Neural cell (in vitro differentiated cells): ENCODE data around the gene TENM3. TPM values are rescaled to one million over a fixed set of nuclear protein-coding genes. Genes with fewer than 3 reads are reported as not detected.

ENCODE experiments used
- H2AFZ ChIP-seq: fragments of 200-600, 300-800 bp; sonication (generic), shearing (Covaris generic); 2 replicates; pipeline ENCODE4 v1.6.0; 2014; ENCODE audit warnings: low read depth, mild to moderate bottlenecking, antibody characterized with exemption, low read length, moderate library complexity
- H3F3A ChIP-seq: fragments of 200-600 bp; shearing (Covaris generic); 2 replicates; pipeline ENCODE4 v1.6.1; 2016; ENCODE audit warnings: mild to moderate bottlenecking, moderate library complexity, mixed read lengths, antibody characterized with exemption, low read length; ENCODE audit not compliant: insufficient read depth, poor library complexity, severe bottlenecking
- H3K27ac ChIP-seq: fragments of 200-600, 300-800 bp; sonication (generic), shearing (Covaris generic); 2 replicates; pipeline ENCODE4 v1.5.1; 2014; ENCODE audit warnings: mild to moderate bottlenecking, low read length, moderate library complexity
- H3K27me3 ChIP-seq: fragments of 300-800, 200-600 bp; sonication (generic), shearing (Covaris generic); 2 replicates; pipeline ENCODE4 v1.6.0; 2014; ENCODE audit warnings: mild to moderate bottlenecking, low read depth, low read length, moderate library complexity; ENCODE audit not compliant: insufficient read depth
- H3K36me3 ChIP-seq: fragments of 300-800, 200-600 bp; sonication (generic), shearing (Covaris generic); 2 replicates; pipeline ENCODE4 v1.5.1; 2014; ENCODE audit warnings: mild to moderate bottlenecking, antibody characterized with exemption, low read length, moderate library complexity; ENCODE audit not compliant: insufficient read depth
- H3K4me2 ChIP-seq: fragments of 300-800, 200-600 bp; sonication (generic), shearing (Covaris generic); 2 replicates; pipeline ENCODE4 v1.6.0; 2014; ENCODE audit warnings: mild to moderate bottlenecking, low read length
- H3K4me3 ChIP-seq: fragments of 300-800, 200-600 bp; sonication (generic), shearing (Covaris generic); 2 replicates; pipeline ENCODE4 v1.5.1; 2014; ENCODE audit warnings: mild to moderate bottlenecking, low read length, moderate library complexity
- H3K79me2 ChIP-seq: fragments of 200-600 bp; shearing (Covaris generic); replicated peaks from 2 replicates; pipeline ENCODE4 v1.6.0; 2014; ENCODE audit warnings: mild to moderate bottlenecking, low read length, moderate library complexity; ENCODE audit not compliant: insufficient read depth
- H3K9ac ChIP-seq: fragments of 300-800, 200-600 bp; sonication (generic), shearing (Covaris generic); 2 replicates; pipeline ENCODE4 v1.6.1; 2016; ENCODE audit warnings: mild to moderate bottlenecking, low read length, mixed read lengths
- H3K9me2 ChIP-seq: fragments of 200-600 bp; shearing (Covaris generic); 2 replicates; pipeline ENCODE4 v1.6.1; 2016; ENCODE audit warnings: mild to moderate bottlenecking, low read length, mixed read lengths; ENCODE audit not compliant: insufficient read depth
- H3K9me3 ChIP-seq: fragments of 200-600, 300-800 bp; sonication (generic), shearing (Covaris generic); 2 replicates; pipeline ENCODE4 v1.6.1; 2016; ENCODE audit warnings: mild to moderate bottlenecking, mixed run types, low read length, moderate library complexity, mixed read lengths
- H4K20me1 ChIP-seq: fragments of 200-600 bp; shearing (Covaris generic); 2 replicates; pipeline ENCODE4 v1.6.1; 2016; ENCODE audit warnings: mild to moderate bottlenecking, mixed run types; ENCODE audit not compliant: insufficient read depth
- CTCF ChIP-seq: fragments of 450-650 bp; IDR thresholded peaks from 2 replicates; pipeline ENCODE4 v1.5.1; 2014; ENCODE audit warnings: antibody characterized with exemption, mild to moderate bottlenecking, moderate library complexity; ENCODE audit not compliant: poor library complexity, severe bottlenecking
- EP300 ChIP-seq: fragments of 450-650 bp; conservative IDR thresholded peaks from 2 replicates; pipeline ENCODE4 v1.6.1; 2014; ENCODE audit warnings: antibody characterized with exemption, mild to moderate bottlenecking, moderate library complexity; ENCODE audit not compliant: poor library complexity, severe bottlenecking
- EZH2 ChIP-seq: fragments of 200-600, 300-800 bp; shearing (Covaris generic), sonication (generic); IDR thresholded peaks from 2 replicates; pipeline ENCODE4 v1.6.1; 2014; ENCODE audit warnings: antibody characterized with exemption, low read length, borderline replicate concordance, mild to moderate bottlenecking; ENCODE audit not compliant: insufficient read depth, poor library complexity, severe bottlenecking
- MXI1 ChIP-seq: fragments of 450-650 bp; conservative IDR thresholded peaks from 2 replicates; pipeline ENCODE4 v1.6.1; 2014; ENCODE audit warnings: antibody characterized with exemption, mild to moderate bottlenecking; ENCODE audit not compliant: poor library complexity, severe bottlenecking
- POLR2AphosphoS5 ChIP-seq: IDR thresholded peaks from 2 replicates; pipeline ENCODE4 v1.6.1; 2012
- RAD21 ChIP-seq: fragments of 450-650 bp; conservative IDR thresholded peaks from 2 replicates; pipeline ENCODE4 v1.6.1; 2014; ENCODE audit warnings: antibody characterized with exemption, mild to moderate bottlenecking, moderate library complexity
- REST ChIP-seq: IDR thresholded peaks from 2 replicates; pipeline ENCODE4 v1.6.1; 2012; ENCODE audit warnings: borderline replicate concordance
- SMC3 ChIP-seq: fragments of 450-650 bp; conservative IDR thresholded peaks from 2 replicates; pipeline ENCODE4 v1.6.1; 2014; ENCODE audit warnings: antibody characterized with exemption, mild to moderate bottlenecking, moderate library complexity; ENCODE audit not compliant: poor library complexity
- TAF1 ChIP-seq: IDR thresholded peaks from 2 replicates; pipeline ENCODE4 v1.6.1; 2012; ENCODE audit warnings: low read depth
- polyA plus RNA-seq: library from polyadenylated mRNA; depleted of rRNA; stranded (reverse); fragments of >200 nt; gene quantifications from 2 replicates; pipeline ENCODE4 v1.2.3, GENCODE V29; 2014

Gene TENM3
- polyA plus RNA-seq, 1 donor from 2014 or later = 7.3 TPM

- no peaks in the 10 kb centered on the region for H4K20me1 ChIP-seq
- H3K9me3 ChIP-seq = no peaks in the 10 kb centered on the region
- no peaks in the 10 kb centered on the region for H3K27me3 ChIP-seq
- no peaks in the 10 kb centered on the region for H3K36me3 ChIP-seq
- no peak overlapping the region for H3K27ac ChIP-seq
- no peak overlapping the region for H3K4me3 ChIP-seq
- no peak overlapping the region for H2AFZ ChIP-seq
- H3K9me2 ChIP-seq = no peaks in the 10 kb centered on the region
- H3K4me2 ChIP-seq = no peak overlapping the region
- no peaks in the 10 kb centered on the region for H3F3A ChIP-seq
- H3K9ac ChIP-seq = no peak overlapping the region
- TF ChIP-seq MXI1 = no peak
- TF ChIP-seq EZH2 = no peak
- TF ChIP-seq SMC3 = no peak
- TF ChIP-seq RAD21 = no peak
- TF ChIP-seq REST = no peak
- no peak for TF ChIP-seq POLR2AphosphoS5
- no peak for TF ChIP-seq CTCF
- no peak for TF ChIP-seq TAF1
- TF ChIP-seq EP300 = no peak
- H3K79me2 ChIP-seq = no peaks in the 10 kb centered on the region
Observed at GRCh38 chr4:182254026-182254780, 11.0 kb downstream of the TENM3 start.

- no peak overlapping the region for H3K9ac ChIP-seq
- H3K27ac ChIP-seq = no peak overlapping the region
- H3K9me2 ChIP-seq = no peaks in the 10 kb centered on the region
- H3K4me2 ChIP-seq = no peak overlapping the region
- no peak overlapping the region for H2AFZ ChIP-seq
- H4K20me1 ChIP-seq = no peaks in the 10 kb centered on the region
- H3F3A ChIP-seq = no peaks in the 10 kb centered on the region
- no peaks in the 10 kb centered on the region for H3K27me3 ChIP-seq
- TF ChIP-seq RAD21 (no peak), REST (no peak), MXI1 (no peak), CTCF (no peak), SMC3 (no peak), TAF1 (no peak), EP300 (no peak), POLR2AphosphoS5 (no peak), EZH2 (no peak)
- no peaks in the 10 kb centered on the region for H3K9me3 ChIP-seq
- no peaks in the 10 kb centered on the region for H3K36me3 ChIP-seq
- no peaks in the 10 kb centered on the region for H3K79me2 ChIP-seq
- no peak overlapping the region for H3K4me3 ChIP-seq
Observed at GRCh38 chr4:182255441-182256190, 12.4 kb downstream of the TENM3 start.
